CD4-positive, alpha-beta T cell (primary cell): Measurements from ENCODE around the gene BTBD17. TPM values are rescaled to one million over a fixed set of nuclear protein-coding genes. Genes with fewer than 3 reads are reported as not detected.

ENCODE experiments used
- ATAC-seq: fragments of 200-7000 bp; cut with Tn5 transposase; one replicate; pipeline ENCODE4 v1.10.0; 2022; ENCODE audit warnings: mild to moderate bottlenecking; ENCODE audit not compliant: poor library complexity
- CTCF ChIA-PET: fragments of 350-600 bp; sonication (Branson Sonifier 250); formaldehyde crosslinking; loops from one replicate; lab custom pipeline; 2021; ENCODE audit warnings: antibody characterized with exemption, inconsistent platforms; lab: Charles Lee
- POLR2A ChIA-PET: fragments of 350-600 bp; sonication (Branson Sonifier 250); formaldehyde crosslinking; loops from one replicate; lab custom pipeline; 2021; ENCODE audit warnings: antibody characterized with exemption, inconsistent platforms; lab: Charles Lee
- DNase-seq, 14 experiments: peaks; one replicate each; pipeline ENCODE4 v3.0.0-alpha.2; 2013 to 2020; ENCODE audit warnings: mixed read lengths in 2 of 14
- H3K27ac ChIP-seq, 2 donors: one replicate each; pipeline versions ENCODE4 v1.5.1 to v1.7.0; 2013; ENCODE audit warnings: low read length in 2 of 2, low read depth in 1 of 2, mild to moderate bottlenecking in 1 of 2
- H3K27me3 ChIP-seq, 2 experiments: 1 replicate in 1 of 2; 2 replicates in 1 of 2; pipeline versions ENCODE4 v1.6.1 to v1.7.0; 2013; ENCODE audit warnings: low read length in 2 of 2, control low read depth in 1 of 2, mild to moderate bottlenecking in 1 of 2, moderate library complexity in 1 of 2; ENCODE audit not compliant: insufficient read depth in 2 of 2, control insufficient read depth in 1 of 2
- H3K36me3 ChIP-seq: one replicate; pipeline ENCODE4 v1.6.1; 2013; ENCODE audit warnings: low read length, control low read depth; ENCODE audit not compliant: insufficient read depth
- H3K4me1 ChIP-seq: one replicate; pipeline ENCODE4 v1.6.1; 2013; ENCODE audit warnings: low read length, control low read depth; ENCODE audit not compliant: insufficient read depth
- H3K4me3 ChIP-seq: one replicate; pipeline ENCODE4 v1.5.1; 2013; ENCODE audit warnings: mild to moderate bottlenecking, low read length, moderate library complexity
- H3K9me3 ChIP-seq, 2 experiments: 1 replicate in 1 of 2; 2 replicates in 1 of 2; pipeline versions ENCODE4 v1.6.1 to v1.7.0; 2013; ENCODE audit warnings: low read length in 2 of 2, mild to moderate bottlenecking in 2 of 2, control low read depth in 1 of 2, moderate library complexity in 1 of 2; ENCODE audit not compliant: control insufficient read depth in 1 of 2, insufficient read depth in 1 of 2
- H3K27ac Mint-ChIP-seq: one replicate; pipeline ENCODE4 v1.8.0; 2020; ENCODE audit warnings: mixed read lengths
- H3K27me3 Mint-ChIP-seq: one replicate; pipeline ENCODE4 v1.8.0; 2021; ENCODE audit warnings: mixed read lengths
- H3K36me3 Mint-ChIP-seq: one replicate; pipeline ENCODE4 v1.8.0; 2021; ENCODE audit warnings: low read depth, mixed read lengths
- H3K4me1 Mint-ChIP-seq: one replicate; pipeline ENCODE4 v1.8.0; 2021; ENCODE audit warnings: low read depth, mixed read lengths
- H3K4me3 Mint-ChIP-seq: one replicate; pipeline ENCODE4 v1.8.0; 2020; ENCODE audit warnings: mild to moderate bottlenecking, mixed read lengths
- H3K9me3 Mint-ChIP-seq: one replicate; pipeline ENCODE4 v1.8.0; 2020; ENCODE audit warnings: mixed read lengths
- CTCF ChIP-seq: fragments of 200-600 bp; IDR thresholded peaks from one replicate; pipeline ENCODE4 v1.8.0; 2022; ENCODE audit warnings: antibody characterized with exemption, mild to moderate bottlenecking
- intact Hi-C, 2 experiments: fragments of 100-400 bp; cut with DNase I in 1 of 2; cut with micrococcal nuclease in 1 of 2; formaldehyde crosslinking; loops; one replicate each; pipeline versions ENCODE4 v1.15.1 to v1.9.0; 2023 to 2025; cut with DNase I, micrococcal nuclease
- total RNA-seq, 174 experiments: library from RNA in 2 of 174; stranded (reverse) in 2 of 174; gene quantifications; one replicate each; pipeline ENCODE4 v1.2.3 and lab custom pipeline; 2021 to 2026

The BTBD17 gene
- total RNA-seq, 2 experiments from 2014 or later = not detected

- POLR2A ChIA-PET = no interaction called here
Measured at GRCh38 chr17:74393346-74393942, 31.8 kb upstream of the BTBD17 start.

GRCh38 chr17:74392848-74393247, 31.2 kb upstream of the BTBD17 start:
- no peak for TF ChIP-seq CTCF

More at GRCh38 chr17:74393346-74393942, 31.8 kb upstream of the BTBD17 start:
- no peaks in the 10 kb centered on the region for H3K27me3 ChIP-seq
- Mint-ChIP-seq H3K4me1 (no peaks in the 10 kb centered on the region), H3K27me3 (no peaks in the 10 kb centered on the region), H3K9me3 (no peaks in the 10 kb centered on the region), H3K4me3 (no peak overlapping the region), H3K27ac (no peak overlapping the region), H3K36me3 (no peaks in the 10 kb centered on the region)
- no peaks in the 10 kb centered on the region for H3K9me3 ChIP-seq
- intact Hi-C loops = no loop called here
- TF ChIP-seq CTCF = no peak
- no peaks in the 10 kb centered on the region for H3K36me3 ChIP-seq
- no peak overlapping the region for H3K27ac ChIP-seq
- ATAC-seq = no peak
- no peak overlapping the region for H3K4me3 ChIP-seq
- no peaks in the 10 kb centered on the region for H3K4me1 ChIP-seq
- CTCF ChIA-PET = no interaction called here
- DNase-seq = no peak

GRCh38 chr17:74391771-74392170, 30.1 kb upstream of the BTBD17 start:
- H3K9me3 ChIP-seq = no peaks in the 10 kb centered on the region
- ATAC-seq = no peak
- H3K27me3 Mint-ChIP-seq = no peaks in the 10 kb centered on the region
- no peak for DNase-seq
- H3K4me3 Mint-ChIP-seq = no peak overlapping the region
- no peak overlapping the region for H3K4me3 ChIP-seq
- H3K4me1 Mint-ChIP-seq = no peaks in the 10 kb centered on the region
- no peaks in the 10 kb centered on the region for H3K9me3 Mint-ChIP-seq
- H3K36me3 ChIP-seq = no peaks in the 10 kb centered on the region
- H3K36me3 Mint-ChIP-seq = no peaks in the 10 kb centered on the region
- no peak overlapping the region for H3K27ac ChIP-seq
- no peaks in the 10 kb centered on the region for H3K4me1 ChIP-seq
- POLR2A ChIA-PET = no interaction called here
- H3K27ac Mint-ChIP-seq = no peak overlapping the region
- H3K27me3 ChIP-seq = no peaks in the 10 kb centered on the region
- CTCF ChIA-PET = interaction anchor here (0.6 kb wide), 1 partner anchor 310 kb away, joined by 4 read pairs; no protein-coding TSS in a partner anchor
- no peak for TF ChIP-seq CTCF
- intact Hi-C loops = no loop called here

More at GRCh38 chr17:74392848-74393247, 31.2 kb upstream of the BTBD17 start:
- Histone ChIP-seq H3K4me3 (no peak overlapping the region), H3K36me3 (no peaks in the 10 kb centered on the region), H3K27me3 (no peaks in the 10 kb centered on the region), H3K27ac (no peak overlapping the region), H3K4me1 (no peaks in the 10 kb centered on the region), H3K9me3 (no peaks in the 10 kb centered on the region)
- no peak overlapping the region for H3K27ac Mint-ChIP-seq
- ATAC-seq = no peak
- H3K4me1 Mint-ChIP-seq = no peaks in the 10 kb centered on the region
- CTCF ChIA-PET = no interaction called here
- intact Hi-C loops = no loop called here
- H3K36me3 Mint-ChIP-seq = no peaks in the 10 kb centered on the region
- POLR2A ChIA-PET = no interaction called here
- no peak overlapping the region for H3K4me3 Mint-ChIP-seq
- no peaks in the 10 kb centered on the region for H3K27me3 Mint-ChIP-seq
- DNase-seq = no peak
- H3K9me3 Mint-ChIP-seq = no peaks in the 10 kb centered on the region
